HG02642 (cell line): ENCODE data around the gene ACTR5.
"Not testable (repeated sequence)": the region's sequence is repeated elsewhere in the genome, so short reads cannot be mapped to it uniquely, and the experiment has no call there.

Experiments
- ATAC-seq: cut with Tn5 transposase; IDR thresholded peaks from one replicate; pipeline ENCODE4 v1.9.1; 2021; ENCODE audit warnings: mild to moderate bottlenecking; ENCODE audit not compliant: unreplicated experiment, poor library complexity

ACTR5 gene

GRCh38 chr20:38763616-38764015 is 15.4 kb downstream of the ACTR5 start:
- no peak for ATAC-seq

GRCh38 chr20:38764567-38765318 is 16.5 kb downstream of the ACTR5 start:
- no peak for ATAC-seq

GRCh38 chr20:38766071-38766470 is 17.8 kb downstream of the ACTR5 start:
- no peak for ATAC-seq

GRCh38 chr20:38769376-38770295 is 21.4 kb downstream of the ACTR5 start:
- ATAC-seq, result no peak

GRCh38 chr20:38770546-38770945 is 22.3 kb downstream of the ACTR5 start:
- no peak for ATAC-seq

GRCh38 chr20:38770970-38771369 is 22.7 kb downstream of the ACTR5 start:
- ATAC-seq, result no peak

GRCh38 chr20:38771621-38772020 is 23.4 kb downstream of the ACTR5 start:
- ATAC-seq, result no peak

GRCh38 chr20:38774167-38774566 is 25.9 kb downstream of the ACTR5 start:
- ATAC-seq, result no peak

- ATAC-seq, result no peak
These were observed 28.1 kb downstream of the ACTR5 start for GRCh38 chr20:38776363-38776762.

GRCh38 chr20:38779247-38780097 is 31.2 kb downstream of the ACTR5 start:
- ATAC-seq, result no peak

- no peak for ATAC-seq
These were observed 34.0 kb downstream of the ACTR5 start for GRCh38 chr20:38782275-38782674.

- no peak for ATAC-seq
These were observed 39.6 kb downstream of the ACTR5 start for GRCh38 chr20:38787870-38788269.

- no peak for ATAC-seq
These were observed 41.4 kb downstream of the ACTR5 start for GRCh38 chr20:38789503-38790199.

- no peak for ATAC-seq
These were observed 42.2 kb downstream of the ACTR5 start for GRCh38 chr20:38790200-38791053.

- no peak for ATAC-seq
These were observed 43.0 kb downstream of the ACTR5 start for GRCh38 chr20:38791291-38791690.

- no peak for ATAC-seq
These were observed 43.7 kb downstream of the ACTR5 start for GRCh38 chr20:38791940-38792339.

GRCh38 chr20:38794057-38794456 is 45.8 kb downstream of the ACTR5 start:
- ATAC-seq, result not testable (repeated sequence)

- no peak for ATAC-seq
These were observed 50.0 kb downstream of the ACTR5 start for GRCh38 chr20:38798266-38798665.

GRCh38 chr20:38799203-38799602 is 50.9 kb downstream of the ACTR5 start:
- ATAC-seq, result no peak
